Brain microvascular endothelial cell (primary cell): Measurements from ENCODE around the gene MID2.

Experiments used
- DNase-seq: peaks from one replicate; pipeline ENCODE4 v3.0.0-alpha.2; 2020
- H3K27ac ChIP-seq: fragments of 250-450 bp; sonication (Bioruptor Pico); 2 replicates; pipeline ENCODE4 v1.5.1; 2020; ENCODE audit warnings: mild to moderate bottlenecking, moderate library complexity
- H3K27me3 ChIP-seq: fragments of 250-450 bp; sonication (Bioruptor Pico); replicated peaks from 2 replicates; pipeline ENCODE4 v1.5.1; 2020; ENCODE audit warnings: mild to moderate bottlenecking
- H3K36me3 ChIP-seq: fragments of 250-450 bp; sonication (Bioruptor Pico); replicated peaks from 2 replicates; pipeline ENCODE4 v1.5.1; 2020; ENCODE audit warnings: mild to moderate bottlenecking
- H3K4me3 ChIP-seq: 2 replicates; pipeline ENCODE4 v1.5.1; 2011; ENCODE audit warnings: low read depth, mild to moderate bottlenecking, control low read depth, low read length, moderate library complexity
- CTCF ChIP-seq: IDR thresholded peaks from 2 replicates; pipeline ENCODE4 v1.5.1; 2011; ENCODE audit warnings: low read depth, mild to moderate bottlenecking, moderate library complexity, low read length, control low read depth, inconsistent platforms; ENCODE audit errors: missing control alignments
- in situ Hi-C: cut with HindIII; loops from 2 replicates; pipeline ENCODE4 v1.10.0; 2017; ENCODE audit warnings: low sequenced_read_pairs, low pct_ligation_motif_present

Gene MID2

GRCh38 chrX:107825698-107826237 lies at the start of gene MID2:
Gene MID2 (plus strand): TSS chrX:107825866. CDS start chrX:107826427, 561 bp downstream.
- DNase-seq = no peak
- H3K27ac ChIP-seq = peak within 1 kb of the TSS; percentile 53
- in situ Hi-C loops = no loop called here
- no peaks in the 10 kb centered on the region for H3K36me3 ChIP-seq
- peak within 1 kb of the TSS; percentile 53 for H3K4me3 ChIP-seq
- no peak for TF ChIP-seq CTCF
- H3K27me3 ChIP-seq = no peaks in the 10 kb centered on the region

- DNase-seq = peak; percentile 88
- no peaks in the 10 kb centered on the region for H3K27me3 ChIP-seq
Observed at GRCh38 chrX:107776649-107777535, 48.8 kb upstream of the MID2 start.

GRCh38 chrX:107777536-107777832 lies 48.2 kb upstream of the MID2 start, which contains the start of gene NCBP2L:
Gene NCBP2L (plus strand): TSS chrX:107777733. CDS start chrX:107794221, 16,488 bp downstream.
- no peak for DNase-seq
- H3K4me3 ChIP-seq = peak within 1 kb of the TSS; percentile 51
- no peaks in the 10 kb centered on the region for H3K36me3 ChIP-seq
- no peaks in the 10 kb centered on the region for H3K27me3 ChIP-seq
- H3K27ac ChIP-seq = no peak within 1 kb of the TSS
- TF ChIP-seq CTCF = no peak
- in situ Hi-C loops = no loop called here

More at GRCh38 chrX:107776649-107777535, 48.8 kb upstream of the MID2 start:
- H3K36me3 ChIP-seq = no peaks in the 10 kb centered on the region
- in situ Hi-C loops = no loop called here
- H3K4me3 ChIP-seq = peak overlapping the region; percentile 51
- peak; percentile 77 for TF ChIP-seq CTCF
- no peak overlapping the region for H3K27ac ChIP-seq

- no peak overlapping the region for H3K27ac ChIP-seq
- H3K27me3 ChIP-seq = no peaks in the 10 kb centered on the region
- H3K36me3 ChIP-seq = no peaks in the 10 kb centered on the region
- in situ Hi-C loops = no loop called here
- DNase-seq = no peak
- no peak for TF ChIP-seq CTCF
- H3K4me3 ChIP-seq = no peak overlapping the region
Observed at GRCh38 chrX:107780525-107780924, 45.1 kb upstream of the MID2 start.

GRCh38 chrX:107787827-107788226 lies 37.8 kb upstream of the MID2 start:
- DNase-seq = no peak
- H3K36me3 ChIP-seq = no peaks in the 10 kb centered on the region
- in situ Hi-C loops = no loop called here
- H3K27ac ChIP-seq = no peak overlapping the region
- no peaks in the 10 kb centered on the region for H3K27me3 ChIP-seq
- H3K4me3 ChIP-seq = no peak overlapping the region
- no peak for TF ChIP-seq CTCF
